ENCODE measurements around the gene MAP3K4.

DNA sequence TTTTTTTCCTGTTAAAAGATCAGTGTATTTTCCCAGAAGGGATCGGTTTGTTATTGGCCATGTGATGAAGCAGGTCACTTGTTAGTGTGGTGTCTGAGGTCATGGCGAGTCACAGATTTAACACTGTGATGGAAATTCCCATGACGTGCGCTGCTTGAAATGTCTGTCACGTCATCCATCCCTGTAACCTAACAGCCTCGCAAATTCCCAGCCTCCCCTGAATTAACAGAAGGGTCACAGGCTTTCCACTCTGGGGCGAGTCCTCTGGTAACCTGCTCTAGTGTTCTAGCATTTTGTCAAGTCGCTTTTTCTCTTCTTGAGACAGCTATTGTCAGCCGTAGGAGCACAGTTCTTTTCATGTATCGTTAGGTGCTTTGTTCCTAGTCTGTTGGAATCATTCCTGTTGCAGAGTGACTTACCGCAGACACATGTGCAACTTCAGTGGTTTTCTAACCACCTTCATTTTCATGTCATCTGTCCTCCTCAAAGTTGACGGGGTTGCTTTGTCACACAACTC is 137.2 kb downstream of the MAP3K4 start:
- TF ChIP-seq POLR2A (IDR thresholded peaks at IDR 0.05; ENCODE audit: low read depth, low read length) = no peak
- no peak for TF ChIP-seq POLR2AphosphoS5 (IDR thresholded peaks at IDR 0.05; ENCODE audit: low read depth, low read length)
- no peak for TF ChIP-seq TAF1 (IDR thresholded peaks at IDR 0.05; ENCODE audit: low read depth, low read length)
- TF ChIP-seq POU2F2 (IDR thresholded peaks at IDR 0.05; ENCODE audit: low read depth, low read length) = no peak
- no peak for TF ChIP-seq SPI1 (IDR thresholded peaks at IDR 0.05; ENCODE audit: low read depth, low read length)
